ENCODE data around the gene NCCRP1.

- TF ChIP-seq CTCF (IDR thresholded peaks at IDR 0.05): no peak
- no peak for TF ChIP-seq EZH2 (IDR thresholded peaks at IDR 0.05)
- TF ChIP-seq EZH2phosphoT487 (IDR thresholded peaks at IDR 0.05): no peak
These were observed 40.2 kb upstream of the NCCRP1 start for GRCh38 chr19:39156326-39157230.
